HepG2 (cell line): ENCODE data around the gene BSN. TPM values are rescaled to one million over a fixed set of nuclear protein-coding genes. Genes with fewer than 3 reads are reported as not detected.

Source experiments
- ATAC-seq: fragments of 200-7000 bp; cut with Tn5 transposase; 3 replicates; pipeline ENCODE4 v1.9.1; 2020; ENCODE audit warnings: mild to moderate bottlenecking, moderate library complexity
- BruUV-seq: library from RNA; stranded (reverse); fragments of 400-500 nt; replicated peaks from 2 replicates; lab custom pipeline; 2021; lab: Mats Ljungman, UMichigan
- CTCF ChIA-PET: fragments of 300-600 bp; formaldehyde crosslinking; extraction: SDS; loops from one replicate; lab custom pipeline; 2021; ENCODE audit warnings: low total read pairs, inconsistent platforms, low intra/inter-chr PET ratio; lab: Yijun Ruan, JAX
- POLR2A ChIA-PET: fragments of 350-600 bp; sonication (Branson Sonifier 250); formaldehyde crosslinking; loops from one replicate; lab custom pipeline; 2020; ENCODE audit warnings: antibody characterized with exemption, inconsistent platforms; lab: Yijun Ruan, JAX
- DNase-seq: peaks from one replicate; pipeline ENCODE4 v3.0.0-alpha.2; 2015; ENCODE audit warnings: low spot score
- FAIRE-seq: peaks from 3 replicates; lab custom pipeline; 2011; peaks lifted over from hg19 to GRCh38; lab: Jason Lieb, UNC
- H2AFZ ChIP-seq: one replicate; pipeline ENCODE4 v1.6.1; 2011; ENCODE audit warnings: low read length, inconsistent platforms
- H3K27ac ChIP-seq: fragments of 300-600 bp; 3 replicates; pipeline ENCODE4 v1.8.0; 2011; ENCODE audit warnings: mixed run types, mild to moderate bottlenecking, mixed read lengths, low read length, inconsistent platforms; ENCODE audit not compliant: insufficient read depth; ENCODE audit errors: extremely low read length
- H3K27me3 ChIP-seq, 2 experiments: fragments of 200-600 bp in 1 of 2; 2 replicates in 1 of 2; 3 replicates in 1 of 2; pipeline versions ENCODE4 v1.6.0 to v1.8.0; 2011; ENCODE audit warnings: low read length in 2 of 2, mild to moderate bottlenecking in 2 of 2, moderate library complexity in 2 of 2, inconsistent platforms in 1 of 2; ENCODE audit not compliant: insufficient read depth in 2 of 2, control insufficient read depth in 1 of 2
- H3K36me3 ChIP-seq, 2 experiments: fragments of 200-600 bp in 1 of 2; replicated peaks in 1 of 2; 2 replicates in 1 of 2; 3 replicates in 1 of 2; pipeline versions ENCODE4 v1.5.1 to v1.8.0; 2011; ENCODE audit warnings: low read length in 2 of 2, inconsistent platforms in 1 of 2; ENCODE audit not compliant: insufficient read depth in 2 of 2, control insufficient read depth in 1 of 2
- H3K4me1 ChIP-seq: 2 replicates; pipeline ENCODE4 v1.5.1; 2012; ENCODE audit warnings: low read length, inconsistent platforms; ENCODE audit not compliant: insufficient read depth
- H3K4me2 ChIP-seq: 2 replicates; pipeline ENCODE4 v1.6.0; 2011; ENCODE audit warnings: low read depth, low read length, inconsistent platforms
- H3K4me3 ChIP-seq, 3 experiments: fragments of 200-600 bp in 1 of 3; sonication (generic), shearing (Covaris generic) in 1 of 3; replicated peaks in 1 of 3; 2 replicates each; pipeline ENCODE4 v1.5.1; 2011 to 2016; ENCODE audit warnings: low read length in 3 of 3, inconsistent platforms in 2 of 3, low read depth in 2 of 3, mild to moderate bottlenecking in 2 of 3, control low read depth in 1 of 3, mixed read lengths in 1 of 3; ENCODE audit not compliant: insufficient read depth in 1 of 3
- H3K79me2 ChIP-seq: one replicate; pipeline ENCODE4 v1.6.1; 2011; ENCODE audit warnings: low read length, inconsistent platforms; ENCODE audit not compliant: insufficient read depth
- H3K9ac ChIP-seq: 2 replicates; pipeline ENCODE4 v1.6.0; 2011; ENCODE audit warnings: mild to moderate bottlenecking, low read depth, low read length, inconsistent platforms; ENCODE audit not compliant: insufficient read depth
- H3K9me3 ChIP-seq: 2 replicates; pipeline ENCODE4 v1.5.1; 2012; ENCODE audit warnings: mild to moderate bottlenecking, low read length
- H4K20me1 ChIP-seq: 2 replicates; pipeline ENCODE4 v1.6.0; 2011; ENCODE audit warnings: inconsistent platforms, mild to moderate bottlenecking, low read length, moderate library complexity; ENCODE audit not compliant: insufficient read depth
- ARNT2 ChIP-seq: sonication (generic); formaldehyde crosslinking; IDR thresholded peaks from 2 replicates; pipeline ENCODE4 v1.8.0; 2022; ENCODE audit warnings: mild to moderate bottlenecking, low read depth, missing genetic modification reagents, moderate library complexity
- ATM ChIP-seq: fragments of 450-650 bp; IDR thresholded peaks from 2 replicates; pipeline ENCODE4 v1.7.1; 2017; ENCODE audit warnings: mild to moderate bottlenecking, borderline replicate concordance
- CCDC6 ChIP-seq: sonication (generic); formaldehyde crosslinking; IDR thresholded peaks from 2 replicates; pipeline ENCODE4 v1.8.1; 2022; ENCODE audit warnings: mild to moderate bottlenecking, missing genetic modification reagents, moderate library complexity
- ETV6 ChIP-seq: sonication (generic); formaldehyde crosslinking; conservative IDR thresholded peaks from 2 replicates; pipeline ENCODE4 v1.4.0; 2020; ENCODE audit warnings: missing genetic modification reagents
- ISX ChIP-seq: sonication (generic); formaldehyde crosslinking; conservative IDR thresholded peaks from 2 replicates; pipeline ENCODE4 v1.5.0; 2020; ENCODE audit warnings: missing genetic modification reagents
- MAZ ChIP-seq, 2 experiments: sonication (generic) in 1 of 2; formaldehyde crosslinking in 1 of 2; IDR thresholded peaks; 2 replicates each; pipeline versions ENCODE4 v1.5.0 to v1.6.1; 2012 to 2020; ENCODE audit warnings: low read depth in 2 of 2, mild to moderate bottlenecking in 2 of 2, borderline replicate concordance in 1 of 2, improper control_type of control experiment in 1 of 2, low read length in 1 of 2, missing genetic modification reagents in 1 of 2, moderate library complexity in 1 of 2
- RAD51 ChIP-seq: fragments of 450-650 bp; IDR thresholded peaks from 2 replicates; pipeline ENCODE4 v1.6.1; 2016; ENCODE audit warnings: borderline replicate concordance
- SCMH1 ChIP-seq: sonication (generic); formaldehyde crosslinking; IDR thresholded peaks from 2 replicates; pipeline ENCODE4 v1.9.0; 2021; ENCODE audit warnings: missing genetic modification reagents, mild to moderate bottlenecking, borderline replicate concordance
- SOX6 ChIP-seq, 2 experiments: fragments of 450-650 bp in 1 of 2; sonication (generic) in 1 of 2; formaldehyde crosslinking in 1 of 2; IDR thresholded peaks; 2 replicates each; pipeline versions ENCODE4 v1.4.0 to v1.6.1; 2017 to 2020; ENCODE audit warnings: antibody characterized with exemption in 1 of 2, mild to moderate bottlenecking in 1 of 2, missing genetic modification reagents in 1 of 2
- SP1 ChIP-seq, 2 experiments: fragments of 450-650 bp in 1 of 2; sonication (generic) in 1 of 2; formaldehyde crosslinking in 1 of 2; IDR thresholded peaks; 2 replicates each; pipeline versions ENCODE4 v1.4.0 to v1.6.1; 2016 to 2020; ENCODE audit warnings: missing genetic modification reagents in 1 of 2
- ZFP41 ChIP-seq: sonication (generic); formaldehyde crosslinking; IDR thresholded peaks from 2 replicates; pipeline ENCODE4 v1.4.0; 2020; ENCODE audit warnings: mild to moderate bottlenecking, missing genetic modification reagents, borderline replicate concordance
- ZNF431 ChIP-seq: sonication (generic); formaldehyde crosslinking; IDR thresholded peaks from 2 replicates; pipeline ENCODE4 v1.9.0; 2022; ENCODE audit warnings: missing genetic modification reagents, low read depth, mild to moderate bottlenecking, borderline replicate concordance
- ZNF747 ChIP-seq: sonication (generic); formaldehyde crosslinking; IDR thresholded peaks from 2 replicates; pipeline ENCODE4 v1.8.1; 2023; ENCODE audit warnings: missing genetic modification reagents, mild to moderate bottlenecking, borderline replicate concordance
- WGBS: methylation state at CpG from one replicate; pipeline ENCODE4 v1.1.6; 2017; ENCODE audit warnings: low lambda C conversion rate; 5-methylcytosine and 5-hydroxymethylcytosine counted together
- in situ Hi-C: cut with HindIII; loops from 2 replicates; pipeline ENCODE4 v1.10.0; 2017; ENCODE audit warnings: low pct_unique_long_range_greater_than_20kb; ENCODE audit not compliant: extremely low pct_ligation_motif_present
- intact Hi-C: fragments of 100-400 bp; cut with micrococcal nuclease; formaldehyde crosslinking; loops from one replicate; pipeline ENCODE4 v1.10.0; 2022; ENCODE audit not compliant: unreplicated experiment
- polyA plus RNA-seq, 8 experiments: library from polyadenylated mRNA; depleted of rRNA in 3 of 8; stranded (reverse) in 7 of 8; unstranded in 1 of 8; fragments of >200 nt; fragmentation: Illumina TruSeq in 4 of 8; extraction: Trizol in 4 of 8; gene quantifications; 2 replicates each; pipeline versions ENCODE4 v1.2.1 to v1.2.3, GENCODE V29; 2011 to 2016; ENCODE audit warnings: low read depth in 4 of 8, missing spikeins in 1 of 8, mixed read lengths in 1 of 8; ENCODE audit not compliant: insufficient read depth in 1 of 8
- total RNA-seq, 5 experiments: library from RNA; depleted of rRNA; stranded (reverse); fragments of >200 nt; fragmentation: Illumina TruSeq; extraction: Trizol; gene quantifications; 2 replicates each; pipeline ENCODE4 v1.2.3, GENCODE V29; 2016; ENCODE audit warnings: low read depth in 1 of 5
- TF ChIP-seq, protein P1 (sequence below): fragments of 450-650 bp; IDR thresholded peaks from 2 replicates; pipeline ENCODE4 v1.6.1; 2017

BSN gene
- total and polyA plus RNA-seq, 2 of the 13 experiments (the other 11 are each of a cell fraction or from before 2014, with no cell fraction given) = 0.42 to 0.86 TPM

DNA sequence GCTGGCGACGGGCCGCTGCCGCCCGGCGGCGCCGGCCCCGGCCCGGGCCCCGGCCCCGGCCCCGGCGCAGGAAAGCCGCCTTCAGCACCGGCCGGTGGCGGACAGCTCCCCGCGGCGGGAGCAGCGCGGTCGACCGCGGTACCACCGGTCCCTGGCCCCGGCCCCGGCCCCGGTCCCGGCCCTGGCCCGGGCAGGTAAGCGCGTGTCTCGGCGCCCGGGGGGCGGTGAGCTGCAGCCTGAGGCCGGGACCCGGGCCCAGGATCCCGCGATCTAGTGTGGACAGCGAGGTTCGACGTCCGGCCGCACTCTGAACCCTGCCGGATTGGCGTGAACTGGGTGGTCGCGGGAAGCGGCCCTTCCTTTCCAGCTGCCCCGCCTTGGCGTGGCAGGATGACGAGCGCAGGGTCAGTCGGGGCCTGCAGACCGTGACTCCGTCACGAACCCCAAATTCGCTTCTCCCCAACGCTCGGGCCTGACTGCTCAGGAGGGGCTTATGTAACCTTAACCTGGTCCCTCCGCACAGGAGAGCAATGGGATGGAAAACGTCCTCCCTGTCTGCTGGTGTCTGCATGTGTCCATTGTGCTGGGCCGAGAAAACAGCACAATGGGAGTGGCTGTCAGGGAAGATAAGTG is 472 bp downstream of the BSN start:
- Histone ChIP-seq H3K9me3 (no peaks in the 10 kb centered on the region), H3K36me3 (no peaks in the 10 kb centered on the region), H2AFZ (no peak overlapping the region), H3K4me2 (peak overlapping the region; percentile 81), H3K4me3 (peak overlapping the region; percentile 67 to 87 (median 75); a peak in 5 of 6 replicates), H3K27ac (no peak overlapping the region), H3K4me1 (peaks cover 48% of the 10 kb centered on the region), H3K27me3 (no peaks in the 10 kb centered on the region; a peak in 1 of 5 replicates), H3K79me2 (peaks cover 3% of the 10 kb centered on the region), H4K20me1 (no peaks in the 10 kb centered on the region), H3K9ac (peak overlapping the region; percentile 51)
- ATAC-seq (peak; percentile 58), DNase-seq (no peak), FAIRE-seq (no peak)
- 2% methylated on average over 8 of the region's 66 CpGs for WGBS
- intact Hi-C loops = no loop called here
- CTCF ChIA-PET = interaction anchor here (1.0 kb wide), 1 partner anchor 15 kb away, joined by 3 read pairs; no protein-coding TSS in a partner anchor
- BruUV-seq = no TSS peak
- POLR2A ChIA-PET = interaction anchor here (0.5 to 5.9 kb wide), 8 partner anchors 14 to 548 kb away, joined by 3 to 53 read pairs (median 4); partner anchors contain the start of genes RHOA and WDR6
- in situ Hi-C loops = no loop called here
- no peak for TF ChIP-seq ZNF747 (CRISPR knock-in tag)
- TF ChIP-seq MAZ (IDR thresholded peaks at IDR 0.05; ENCODE audit: borderline replicate concordance, low read depth, low read length) = no peak
- TF ChIP-seq MAZ (CRISPR knock-in tag; IDR thresholded peaks at IDR 0.05; ENCODE audit: low read depth) = peak; percentile 79; the same call in 1 of the 2 replicates
- TF ChIP-seq SP1 (IDR thresholded peaks at IDR 0.05) = no peak
- TF ChIP-seq SP1 (CRISPR knock-in tag; IDR thresholded peaks at IDR 0.05) = no peak; the same call in 1 of the 2 replicates
- no peak for TF ChIP-seq ATM
- 0 out of 2 replicates have a peak, but pooled peaks have one; percentile 39 for TF ChIP-seq CCDC6 (CRISPR knock-in tag)
- TF ChIP-seq ETV6 (CRISPR knock-in tag) = peak; percentile 58; the same call in 1 of the 2 replicates
- TF ChIP-seq SCMH1 (CRISPR knock-in tag) = no peak
- TF ChIP-seq ZNF431 = 0 out of 2 replicates have a peak, but pooled peaks have one; percentile 64
- peak; percentile 68; the same call in 1 of the 2 replicates for TF ChIP-seq ARNT2
- TF ChIP-seq RAD51 = no peak
- TF ChIP-seq SOX6 (IDR thresholded peaks at IDR 0.05) = no peak
- TF ChIP-seq SOX6 (CRISPR knock-in tag; IDR thresholded peaks at IDR 0.05) = 0 out of 2 replicates have a peak, but pooled peaks have one; percentile 13
- 0 out of 2 replicates have a peak, but pooled peaks have one; percentile 40 for TF ChIP-seq ZFP41 (CRISPR knock-in tag)
- peak; percentile 93 for TF ChIP-seq ISX (CRISPR knock-in tag)
- TF ChIP-seq, protein P1, sequence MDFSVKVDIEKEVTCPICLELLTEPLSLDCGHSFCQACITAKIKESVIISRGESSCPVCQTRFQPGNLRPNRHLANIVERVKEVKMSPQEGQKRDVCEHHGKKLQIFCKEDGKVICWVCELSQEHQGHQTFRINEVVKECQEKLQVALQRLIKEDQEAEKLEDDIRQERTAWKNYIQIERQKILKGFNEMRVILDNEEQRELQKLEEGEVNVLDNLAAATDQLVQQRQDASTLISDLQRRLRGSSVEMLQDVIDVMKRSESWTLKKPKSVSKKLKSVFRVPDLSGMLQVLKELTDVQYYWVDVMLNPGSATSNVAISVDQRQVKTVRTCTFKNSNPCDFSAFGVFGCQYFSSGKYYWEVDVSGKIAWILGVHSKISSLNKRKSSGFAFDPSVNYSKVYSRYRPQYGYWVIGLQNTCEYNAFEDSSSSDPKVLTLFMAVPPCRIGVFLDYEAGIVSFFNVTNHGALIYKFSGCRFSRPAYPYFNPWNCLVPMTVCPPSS = no peak
